Measurements from ENCODE around the gene NPR1. TPM values are rescaled to one million over a fixed set of nuclear protein-coding genes. Genes with fewer than 3 reads are reported as not detected.
"Not testable (repeated sequence)": the region's sequence is repeated elsewhere in the genome, so short reads cannot be mapped to it uniquely, and the experiment has no call there.

The NPR1 gene
- total RNA-seq, 1 donor from 2014 or later: 21.0 TPM

- DNase-seq (ENCODE audit: low spot score): no peak
Measured at GRCh38 chr1:153679337-153680119, 1.0 kb downstream of the NPR1 start.

DNA sequence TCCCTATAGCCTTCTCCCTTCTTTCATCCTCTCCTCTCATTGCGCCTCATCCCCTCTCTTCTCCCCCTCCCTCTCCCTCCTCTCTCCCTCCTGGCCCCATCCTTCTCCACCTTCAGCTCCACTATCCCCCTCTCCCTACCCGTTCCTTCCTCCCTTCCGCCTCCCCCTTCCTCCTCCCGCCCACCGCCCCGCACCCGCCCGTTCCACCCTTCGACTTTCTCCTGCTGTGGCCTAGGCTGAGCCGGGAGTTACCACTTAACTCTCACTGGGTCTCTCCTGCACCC lies 1.6 kb downstream of the NPR1 start:
- no peak for DNase-seq (ENCODE audit: low spot score)

DNA sequence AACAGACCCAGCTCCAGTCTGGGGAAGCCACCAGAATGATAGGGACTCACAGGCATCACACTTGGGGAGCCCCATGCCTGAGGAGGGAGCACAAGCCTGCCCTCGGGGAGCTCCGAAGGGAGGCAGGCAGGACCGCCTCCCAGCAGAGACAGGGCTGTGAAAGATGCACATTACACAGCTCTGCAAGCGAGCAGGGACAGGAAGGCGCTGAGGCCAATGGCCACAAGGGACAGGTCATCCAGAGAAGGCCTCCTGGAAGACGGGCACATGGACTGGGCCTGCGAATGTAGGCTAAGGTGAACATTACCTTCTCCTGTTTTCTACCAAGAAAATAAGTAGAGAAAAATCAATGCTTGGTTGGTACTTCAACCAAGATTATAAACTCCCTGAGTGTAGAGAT lies 4.2 kb downstream of the NPR1 start:
- no peak for DNase-seq (ENCODE audit: low spot score)

DNA sequence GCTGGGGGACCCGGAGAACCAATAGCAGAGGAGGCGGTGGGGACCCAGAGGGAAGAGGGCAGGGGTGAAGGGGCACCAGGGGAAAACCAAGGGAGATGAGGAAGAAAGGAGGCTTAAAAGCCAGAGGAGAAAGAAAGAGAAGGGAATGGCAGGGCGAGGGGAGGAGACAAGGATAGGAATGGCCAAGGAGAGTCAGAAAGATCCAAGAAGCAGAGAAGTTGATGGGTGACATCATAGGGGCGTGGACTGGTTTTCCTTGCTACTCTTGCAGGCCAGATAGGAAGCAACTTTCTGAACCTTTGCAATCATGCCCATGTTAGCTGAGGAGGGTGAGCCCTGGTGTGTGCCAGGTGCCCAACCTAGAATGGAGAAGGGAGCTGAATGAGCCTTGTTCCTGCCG lies 5.4 kb downstream of the NPR1 start:
- no peak for DNase-seq (ENCODE audit: low spot score)

DNA sequence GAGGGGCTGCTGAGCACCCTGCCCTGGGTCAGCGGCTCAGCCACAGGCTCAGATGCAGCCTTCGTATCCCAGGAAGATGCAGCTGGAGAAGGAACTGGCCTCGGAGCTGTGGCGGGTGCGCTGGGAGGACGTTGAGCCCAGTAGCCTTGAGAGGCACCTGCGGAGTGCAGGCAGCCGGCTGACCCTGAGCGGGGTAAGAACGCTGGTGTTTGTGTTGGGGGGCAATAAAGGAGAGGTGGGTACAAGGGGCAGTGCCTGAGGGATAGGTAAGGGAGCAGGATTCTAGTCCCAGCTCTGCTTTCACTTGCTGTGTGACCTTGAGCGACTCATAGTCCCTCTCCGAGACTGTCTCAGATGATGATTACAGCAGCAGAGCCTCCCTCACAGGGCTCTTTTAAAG lies 6.4 kb downstream of the NPR1 start:
- DNase-seq (ENCODE audit: low spot score): no peak

- DNase-seq (ENCODE audit: low spot score): no peak
Measured at GRCh38 chr1:153685544-153686340, 7.3 kb downstream of the NPR1 start.

- no peak for DNase-seq (ENCODE audit: low spot score)
Measured at GRCh38 chr1:153687346-153688125, 9.0 kb downstream of the NPR1 start.

DNA sequence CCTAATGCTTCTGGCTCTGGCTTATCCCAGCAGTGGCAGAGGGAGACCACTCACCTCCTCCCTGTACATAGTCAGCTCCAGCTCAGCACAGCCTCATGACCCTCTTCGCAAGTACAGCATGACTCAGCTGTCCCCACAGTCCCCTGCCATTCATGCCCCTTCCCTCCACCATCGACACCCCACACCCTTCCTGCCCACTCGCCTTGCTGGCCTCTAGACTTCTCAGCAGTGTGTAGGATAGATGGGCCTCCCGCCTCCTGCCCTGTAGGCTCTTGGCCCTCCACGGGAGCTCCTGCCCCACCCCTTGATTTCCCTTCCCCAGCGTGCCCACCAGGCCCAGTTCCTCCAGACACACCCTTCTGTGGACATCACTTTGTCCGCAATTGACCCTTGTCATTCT lies 9.8 kb downstream of the NPR1 start:
- no peak for DNase-seq (ENCODE audit: low spot score)

- no peak for DNase-seq (ENCODE audit: low spot score)
Measured at GRCh38 chr1:153688736-153689328, 10.3 kb downstream of the NPR1 start.

- no peak for DNase-seq (ENCODE audit: low spot score)
Measured at GRCh38 chr1:153693466-153693865, 15.0 kb downstream of the NPR1 start.

DNA sequence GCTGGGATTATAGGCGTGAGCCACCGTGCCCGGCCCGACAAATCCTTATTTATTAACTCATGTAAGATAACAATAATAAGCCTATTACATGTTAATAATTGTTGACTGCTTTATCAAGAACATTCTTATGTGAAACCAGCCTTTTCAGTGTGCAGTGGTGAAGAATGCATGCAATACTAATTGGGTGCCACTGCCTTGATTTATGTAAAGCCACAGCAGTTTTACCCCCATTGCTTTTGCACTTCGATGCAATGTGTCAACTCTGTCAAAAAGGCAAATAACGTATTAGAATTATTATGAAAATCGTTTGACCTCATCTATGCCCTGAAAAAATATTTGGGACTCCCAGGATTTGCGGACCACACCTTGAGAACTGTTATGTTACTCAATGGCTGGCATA lies 18.3 kb downstream of the NPR1 start:
- no peak for DNase-seq (ENCODE audit: low spot score)

- peak; percentile 67 for DNase-seq (ENCODE audit: low spot score)
Measured at GRCh38 chr1:153697191-153698019, 18.9 kb downstream of the NPR1 start.

DNA sequence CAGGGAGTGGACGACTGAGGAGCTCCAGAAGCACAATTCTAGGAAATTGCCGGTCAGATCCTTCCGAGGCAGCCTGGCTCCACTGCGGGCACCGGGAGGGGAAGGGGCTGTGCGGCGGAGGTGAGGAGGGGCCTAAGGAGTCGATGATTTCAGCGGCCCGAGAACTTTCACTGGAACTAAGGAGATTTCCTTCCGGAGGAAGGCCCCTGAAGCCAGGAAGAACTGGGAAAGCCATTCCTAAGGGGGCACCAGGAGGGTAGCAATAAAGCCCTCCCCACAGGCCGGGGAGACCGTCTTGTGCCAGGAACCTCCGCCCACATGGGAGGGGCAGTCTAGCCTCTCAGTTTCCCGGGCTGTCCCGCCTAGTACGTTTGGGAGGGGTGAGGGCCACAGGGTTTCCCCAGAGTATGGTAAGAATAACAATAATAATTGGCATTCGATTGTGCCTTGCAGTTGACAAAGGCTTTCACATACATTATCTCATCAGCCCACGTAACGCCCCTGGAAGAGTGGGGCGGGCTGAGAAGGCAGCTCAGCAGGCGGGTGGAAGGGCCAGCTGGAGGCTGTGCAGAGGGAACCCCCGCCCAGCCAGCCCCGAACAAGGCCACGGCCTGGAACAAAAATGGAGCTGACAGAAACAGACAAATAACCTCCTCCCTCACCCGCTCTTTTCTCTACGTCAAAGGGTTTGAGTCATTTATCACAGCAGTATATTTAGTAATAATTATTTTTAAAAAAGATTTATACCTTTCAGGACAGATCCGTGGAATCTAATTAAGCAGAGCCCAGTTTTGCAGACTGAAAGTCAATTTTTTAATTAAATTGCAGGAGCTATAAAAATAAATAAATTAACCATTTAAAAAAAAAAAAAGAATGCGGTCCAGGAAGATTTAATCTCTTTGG lies 19.8 kb downstream of the NPR1 start:
- DNase-seq (ENCODE audit: low spot score): peak; percentile 71

DNA sequence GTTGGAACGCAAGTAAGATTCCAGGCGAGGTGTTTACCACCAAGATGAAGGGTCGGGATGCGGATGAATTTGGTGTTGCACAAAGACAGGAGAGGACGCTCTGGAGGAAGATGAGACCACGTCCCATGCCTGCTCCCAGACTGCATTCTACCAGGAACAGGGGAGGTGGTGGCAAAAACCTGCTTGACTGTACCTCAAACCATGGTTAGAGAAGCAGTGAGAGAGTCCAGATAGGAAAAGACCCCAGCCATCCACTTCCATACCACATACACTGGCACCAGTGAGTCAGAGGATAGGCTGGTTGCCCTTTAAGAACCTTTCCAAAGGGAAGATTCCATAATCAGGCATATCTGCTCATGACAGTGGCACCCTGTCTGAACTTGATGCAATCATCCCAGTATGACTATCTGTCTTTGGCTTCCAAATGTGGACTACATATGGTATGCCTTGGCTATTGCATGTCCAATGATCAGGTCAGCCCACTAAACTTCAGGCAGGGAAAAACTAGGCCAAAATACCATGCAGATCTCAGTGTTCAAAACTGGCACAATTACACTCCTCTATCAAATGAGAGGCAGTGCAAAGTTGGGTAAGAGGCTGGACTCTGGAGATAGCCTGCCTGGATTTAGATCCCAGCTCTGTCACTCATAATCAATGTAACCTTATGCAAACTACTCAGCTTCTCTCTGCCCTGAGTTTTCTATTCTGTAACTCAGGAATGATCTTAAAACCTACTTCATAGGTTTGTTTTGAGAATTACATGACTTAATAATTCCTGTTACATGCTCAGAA lies 20.6 kb downstream of the NPR1 start:
- no peak for DNase-seq (ENCODE audit: low spot score)

GRCh38 chr1:153699768-153700167 lies 21.3 kb downstream of the NPR1 start:
- DNase-seq (ENCODE audit: low spot score): no peak

DNA sequence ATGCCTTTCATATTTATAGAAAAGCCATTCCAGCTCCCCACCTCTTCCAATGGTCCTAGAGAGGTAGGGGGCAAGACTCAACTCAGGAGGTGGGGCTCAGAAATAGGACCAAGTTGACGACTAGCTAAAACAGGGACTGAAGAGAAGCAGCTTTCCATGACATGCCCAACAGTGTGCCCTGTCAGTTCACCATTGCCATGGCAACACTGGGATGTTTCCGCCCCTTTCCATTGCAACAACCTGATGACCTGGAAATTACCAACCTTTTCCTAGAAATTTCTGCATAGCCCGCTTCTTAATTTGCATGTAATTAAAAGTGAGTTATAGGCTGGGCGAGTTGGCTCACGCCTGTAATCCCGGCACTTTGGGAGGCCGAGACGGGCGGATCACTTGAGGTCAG lies 27.0 kb downstream of the NPR1 start:
- no peak for DNase-seq (ENCODE audit: low spot score)

- no peak for DNase-seq (ENCODE audit: low spot score)
Measured at GRCh38 chr1:153711026-153711425, 32.5 kb downstream of the NPR1 start.

DNA sequence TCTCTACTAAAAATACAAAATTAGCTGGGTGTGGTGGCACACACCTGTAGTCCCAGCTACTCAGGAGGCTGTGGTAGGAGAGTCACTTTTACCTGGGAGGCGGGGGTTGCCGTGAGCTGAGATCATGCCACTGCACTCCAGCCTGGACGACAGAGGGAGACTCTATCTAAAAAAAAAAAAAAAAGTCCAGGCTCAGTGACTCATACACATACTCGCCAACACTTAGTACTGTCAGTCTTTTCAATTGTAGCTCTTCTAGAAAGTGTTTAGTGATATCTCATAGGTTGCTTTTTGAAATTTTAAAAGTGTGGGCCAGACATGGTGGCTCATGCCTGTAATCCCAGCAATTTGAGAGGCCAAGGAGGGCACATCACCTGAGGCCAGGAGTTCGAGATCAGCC lies 37.7 kb downstream of the NPR1 start:
- DNase-seq (ENCODE audit: low spot score): not testable (repeated sequence)

DNA sequence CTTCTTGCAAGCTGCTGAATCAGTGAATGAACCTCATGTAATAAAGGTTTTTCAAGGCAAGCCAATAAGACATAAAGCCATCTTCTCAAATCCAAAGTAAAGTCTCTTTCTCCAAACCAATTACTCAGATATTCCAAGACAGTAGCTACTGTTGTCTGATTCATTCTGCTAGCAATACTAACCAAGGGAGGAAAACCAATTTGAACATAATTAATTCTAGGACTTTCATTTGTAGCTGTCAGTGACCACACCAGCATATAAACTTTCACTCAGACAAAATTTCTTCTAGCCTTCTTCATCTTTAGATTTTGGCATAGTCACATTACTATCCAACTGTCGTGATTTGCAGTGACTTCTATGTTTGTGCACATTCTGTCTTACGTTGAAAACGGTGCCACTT lies 38.8 kb downstream of the NPR1 start:
- DNase-seq (ENCODE audit: low spot score): no peak

- DNase-seq (ENCODE audit: low spot score): no peak
Measured at GRCh38 chr1:153723687-153724086, 45.2 kb downstream of the NPR1 start.

Data from ureter (tissue), 1 donor.